Measurements from ENCODE around the gene RPTN.
A peak's percentile ranks its signal among the peaks of the same experiment; 100 is the strongest.

- TF ChIP-seq EZH2phosphoT487 (IDR thresholded peaks at IDR 0.05; ENCODE audit: borderline replicate concordance) (no peak), CTCF (conservative IDR thresholded peaks at IDR 0.05; ENCODE audit: low read length) (peak; percentile 90)
These were observed 30.8 kb upstream of the RPTN start for GRCh38 chr1:152189657-152190442.
